ENCODE measurements around the gene DOCK1.

Gene DOCK1

GRCh38 chr10:126957111-126957510 is 51.9 kb downstream of the DOCK1 start:
- no peak overlapping the region for H3K4me3 ChIP-seq (ENCODE audit: control insufficient read depth, low read depth, low read length)
- no peak for TF ChIP-seq CTCF (IDR thresholded peaks at IDR 0.05; ENCODE audit: control insufficient read depth, insufficient read depth, low read depth, low read length, missing control alignments)

DNA sequence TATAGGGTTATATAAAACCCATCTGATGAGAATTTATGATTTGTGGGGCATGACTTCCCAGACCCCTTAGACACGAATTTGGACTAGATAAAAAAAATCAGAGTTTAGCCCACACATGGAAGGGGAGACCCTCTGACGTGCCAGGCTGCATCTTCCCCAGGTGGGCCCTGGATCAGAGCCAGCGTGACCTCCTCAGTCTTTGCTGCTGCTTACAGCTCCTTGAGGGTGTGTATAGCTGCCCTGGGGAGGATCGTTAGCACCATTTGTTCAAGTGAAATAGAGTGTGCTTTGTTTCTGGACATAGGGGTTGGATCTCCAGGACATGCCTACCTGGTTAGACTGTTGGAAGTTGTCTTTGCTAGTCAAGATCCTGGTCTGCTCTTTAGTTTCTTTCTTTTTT is 54.2 kb downstream of the DOCK1 start:
- no peak for DNase-seq (ENCODE audit: low read depth)
- no peak for TF ChIP-seq CTCF (IDR thresholded peaks at IDR 0.05; ENCODE audit: control insufficient read depth, insufficient read depth, low read depth, low read length, missing control alignments)
- no peak overlapping the region for H3K4me3 ChIP-seq (ENCODE audit: control insufficient read depth, low read depth, low read length)

More at GRCh38 chr10:126957111-126957510, 51.9 kb downstream of the DOCK1 start:
- DNase-seq (ENCODE audit: low read depth), result no peak

- H3K4me3 ChIP-seq (ENCODE audit: control insufficient read depth, low read depth, low read length), result no peak overlapping the region
- DNase-seq (ENCODE audit: low read depth), result no peak
- no peak for TF ChIP-seq CTCF (IDR thresholded peaks at IDR 0.05; ENCODE audit: control insufficient read depth, insufficient read depth, low read depth, low read length, missing control alignments)
Observed at GRCh38 chr10:126959906-126960685, 54.9 kb downstream of the DOCK1 start.

GRCh38 chr10:126963354-126963753 is 58.1 kb downstream of the DOCK1 start:
- DNase-seq (ENCODE audit: low read depth), result no peak
- TF ChIP-seq CTCF (IDR thresholded peaks at IDR 0.05; ENCODE audit: control insufficient read depth, insufficient read depth, low read depth, low read length, missing control alignments), result no peak
- no peak overlapping the region for H3K4me3 ChIP-seq (ENCODE audit: control insufficient read depth, low read depth, low read length)

- DNase-seq (ENCODE audit: low read depth), result no peak
- no peak for TF ChIP-seq CTCF (IDR thresholded peaks at IDR 0.05; ENCODE audit: control insufficient read depth, insufficient read depth, low read depth, low read length, missing control alignments)
- H3K4me3 ChIP-seq (ENCODE audit: control insufficient read depth, low read depth, low read length), result no peak overlapping the region
Observed at GRCh38 chr10:126964190-126964589, 59.0 kb downstream of the DOCK1 start.

GRCh38 chr10:126966938-126967337 is 61.7 kb downstream of the DOCK1 start:
- no peak overlapping the region for H3K4me3 ChIP-seq (ENCODE audit: control insufficient read depth, low read depth, low read length)
- no peak for TF ChIP-seq CTCF (IDR thresholded peaks at IDR 0.05; ENCODE audit: control insufficient read depth, insufficient read depth, low read depth, low read length, missing control alignments)
- no peak for DNase-seq (ENCODE audit: low read depth)
